GM21528 (cell line): ENCODE measurements around the gene CKM.

ENCODE experiments used
- ATAC-seq: cut with Tn5 transposase; IDR thresholded peaks from one replicate; pipeline ENCODE4 v1.9.1; 2021; ENCODE audit warnings: mild to moderate bottlenecking, moderate library complexity; ENCODE audit not compliant: unreplicated experiment, low FRiP score

The CKM gene

GRCh38 chr19:45256836-45257235, 65.8 kb downstream of the CKM start:
- no peak for ATAC-seq
